GM23338 (cell line): ENCODE data around the gene JMJD1C.

Source experiments
- CREB1 ChIP-seq: fragments of 250-450 bp; sonication (Bioruptor Pico); IDR thresholded peaks from 2 replicates; pipeline ENCODE4 v1.5.0; 2020; ENCODE audit warnings: low read depth, mild to moderate bottlenecking, moderate library complexity
- CTCF ChIP-seq, 2 experiments: fragments of 200-600 bp in 1 of 2; sonication (generic) in 1 of 2; conservative IDR thresholded peaks; 2 replicates each; pipeline versions ENCODE4 v1.5.1 to v1.6.1; 2016 to 2017; ENCODE audit warnings: antibody characterized with exemption in 2 of 2, low read depth in 2 of 2, mild to moderate bottlenecking in 2 of 2, moderate library complexity in 1 of 2
- ETS1 ChIP-seq: IDR thresholded peaks from 2 replicates; pipeline ENCODE4 v1.6.1; 2016; ENCODE audit warnings: antibody characterized with exemption
- EZH2 ChIP-seq: fragments of 200-600 bp; sonication (generic); IDR thresholded peaks from one replicate; pipeline ENCODE4 v1.8.0; 2017; ENCODE audit warnings: antibody characterized with exemption, mild to moderate bottlenecking, low read depth; ENCODE audit not compliant: unreplicated experiment
- EZH2phosphoT487 ChIP-seq: fragments of 200-600 bp; sonication (generic); IDR thresholded peaks from one replicate; pipeline ENCODE4 v1.8.1; 2018; ENCODE audit warnings: antibody characterized with exemption; ENCODE audit not compliant: unreplicated experiment
- JUNB ChIP-seq: IDR thresholded peaks from one replicate; pipeline ENCODE4 v1.6.1; 2016; ENCODE audit warnings: antibody characterized with exemption; ENCODE audit not compliant: unreplicated experiment
- NANOG ChIP-seq: IDR thresholded peaks from 2 replicates; pipeline ENCODE4 v1.6.1; 2016; ENCODE audit warnings: antibody characterized with exemption, borderline replicate concordance
- POLR2AphosphoS5 ChIP-seq: IDR thresholded peaks from 2 replicates; pipeline ENCODE4 v1.6.1; 2016; ENCODE audit warnings: antibody characterized with exemption, low read depth
- REST ChIP-seq: IDR thresholded peaks from one replicate; pipeline ENCODE4 v1.6.1; 2018; ENCODE audit warnings: antibody characterized with exemption; ENCODE audit not compliant: unreplicated experiment
- STAT1 ChIP-seq: IDR thresholded peaks from one replicate; pipeline ENCODE4 v1.6.1; 2016; ENCODE audit warnings: antibody characterized with exemption; ENCODE audit not compliant: unreplicated experiment
- ZNF114 ChIP-seq: fragments of 250-450 bp; sonication (Bioruptor Pico); IDR thresholded peaks from 2 replicates; pipeline ENCODE4 v1.5.0; 2020; ENCODE audit warnings: mild to moderate bottlenecking, moderate library complexity
- ZNF331 ChIP-seq: fragments of 250-450 bp; sonication (Bioruptor Pico); IDR thresholded peaks from 2 replicates; pipeline ENCODE4 v1.5.0; 2020; ENCODE audit warnings: low read depth, mild to moderate bottlenecking, moderate library complexity
- ZNF462 ChIP-seq: fragments of 250-450 bp; sonication (Bioruptor Pico); IDR thresholded peaks from 2 replicates; pipeline ENCODE4 v1.5.0; 2020; ENCODE audit warnings: mild to moderate bottlenecking, moderate library complexity

GRCh38 chr10:63364918-63365317 is 100.9 kb downstream of the JMJD1C start:
- TF ChIP-seq CTCF (conservative IDR thresholded peaks at IDR 0.05; ENCODE audit: low read depth in 2 of 2): no peak
- TF ChIP-seq CREB1: no peak
- no peak for TF ChIP-seq ZNF331 (CRISPR knock-in tag)
- TF ChIP-seq REST: no peak
- TF ChIP-seq POLR2AphosphoS5: no peak
- no peak for TF ChIP-seq JUNB
- no peak for TF ChIP-seq ZNF114
- no peak for TF ChIP-seq NANOG
- no peak for TF ChIP-seq STAT1
- TF ChIP-seq EZH2: no peak
- TF ChIP-seq EZH2phosphoT487: no peak
- TF ChIP-seq ZNF462 (CRISPR knock-in tag): no peak
- no peak for TF ChIP-seq ETS1
